ENCODE data around the gene BIRC6. TPM values are rescaled to one million over a fixed set of nuclear protein-coding genes. Genes with fewer than 3 reads are reported as not detected.

BIRC6 gene
- total and polyA plus RNA-seq, 2 donors (not counting 1 experiment from before 2014, with no cell fraction given): 46.7 to 162 TPM

DNA sequence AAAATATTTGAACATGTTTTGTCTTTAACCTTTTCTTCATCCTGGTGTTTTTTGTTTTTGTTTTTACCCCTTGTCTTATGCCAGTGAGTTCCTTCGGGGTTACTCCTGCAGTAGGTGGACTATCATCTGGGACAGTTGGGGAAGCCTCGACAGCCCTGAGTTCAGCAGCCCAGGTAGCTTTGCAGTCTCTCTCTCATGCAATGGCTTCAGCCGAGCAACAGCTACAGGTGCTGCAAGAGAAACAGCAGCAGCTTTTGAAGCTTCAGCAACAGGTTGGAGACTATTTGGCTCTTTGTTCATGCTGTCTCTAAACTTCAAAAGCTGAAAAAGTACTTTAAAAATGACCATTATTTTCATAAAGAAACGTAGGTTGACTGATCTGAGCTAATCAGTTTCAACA, 106.3 kb downstream of the BIRC6 start:
- TF ChIP-seq, protein P1, sequence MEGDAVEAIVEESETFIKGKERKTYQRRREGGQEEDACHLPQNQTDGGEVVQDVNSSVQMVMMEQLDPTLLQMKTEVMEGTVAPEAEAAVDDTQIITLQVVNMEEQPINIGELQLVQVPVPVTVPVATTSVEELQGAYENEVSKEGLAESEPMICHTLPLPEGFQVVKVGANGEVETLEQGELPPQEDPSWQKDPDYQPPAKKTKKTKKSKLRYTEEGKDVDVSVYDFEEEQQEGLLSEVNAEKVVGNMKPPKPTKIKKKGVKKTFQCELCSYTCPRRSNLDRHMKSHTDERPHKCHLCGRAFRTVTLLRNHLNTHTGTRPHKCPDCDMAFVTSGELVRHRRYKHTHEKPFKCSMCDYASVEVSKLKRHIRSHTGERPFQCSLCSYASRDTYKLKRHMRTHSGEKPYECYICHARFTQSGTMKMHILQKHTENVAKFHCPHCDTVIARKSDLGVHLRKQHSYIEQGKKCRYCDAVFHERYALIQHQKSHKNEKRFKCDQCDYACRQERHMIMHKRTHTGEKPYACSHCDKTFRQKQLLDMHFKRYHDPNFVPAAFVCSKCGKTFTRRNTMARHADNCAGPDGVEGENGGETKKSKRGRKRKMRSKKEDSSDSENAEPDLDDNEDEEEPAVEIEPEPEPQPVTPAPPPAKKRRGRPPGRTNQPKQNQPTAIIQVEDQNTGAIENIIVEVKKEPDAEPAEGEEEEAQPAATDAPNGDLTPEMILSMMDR (conservative IDR thresholded peaks at IDR 0.05 in 1 of 2, IDR thresholded peaks at IDR 0.05 in 1 of 2; ENCODE audit: low read depth in 1 of 2, low read length in 2 of 2): no peak
- Histone ChIP-seq H4K20me1 (ENCODE audit: control insufficient read depth, extremely low read depth, insufficient read depth, low read length) (no peaks in the 10 kb centered on the region), H3K27ac (ENCODE audit: insufficient read depth, low read length) (no peak overlapping the region), H3K79me2 (ENCODE audit: control insufficient read depth, insufficient read depth, low read length) (peaks cover 3% of the 10 kb centered on the region), H3K9ac (ENCODE audit: insufficient read depth, low read length) (no peak overlapping the region), H3K36me3 (ENCODE audit: control insufficient read depth, insufficient read depth, low read length) (peaks cover 3% of the 10 kb centered on the region), H3K4me2 (ENCODE audit: extremely low read depth, insufficient read depth, low read length) (no peak overlapping the region), H3K27me3 (ENCODE audit: control insufficient read depth, insufficient read depth, low read length) (no peaks in the 10 kb centered on the region), H3K4me3 (replicated peaks in 1 of 4; ENCODE audit: control extremely low read depth in 1 of 4, insufficient read depth in 1 of 4, low read depth in 3 of 4, low read length in 4 of 4) (no peak overlapping the region), H3K9me3 (ENCODE audit: control insufficient read depth, insufficient read depth, low read depth, low read length) (no peaks in the 10 kb centered on the region), H2AFZ (ENCODE audit: low read length) (no peak overlapping the region), H3K4me1 (ENCODE audit: control insufficient read depth, extremely low read depth, insufficient read depth, low read length) (no peaks in the 10 kb centered on the region)
- no peak for DNase-seq (ENCODE audit: low read depth in 2 of 2)

DNA sequence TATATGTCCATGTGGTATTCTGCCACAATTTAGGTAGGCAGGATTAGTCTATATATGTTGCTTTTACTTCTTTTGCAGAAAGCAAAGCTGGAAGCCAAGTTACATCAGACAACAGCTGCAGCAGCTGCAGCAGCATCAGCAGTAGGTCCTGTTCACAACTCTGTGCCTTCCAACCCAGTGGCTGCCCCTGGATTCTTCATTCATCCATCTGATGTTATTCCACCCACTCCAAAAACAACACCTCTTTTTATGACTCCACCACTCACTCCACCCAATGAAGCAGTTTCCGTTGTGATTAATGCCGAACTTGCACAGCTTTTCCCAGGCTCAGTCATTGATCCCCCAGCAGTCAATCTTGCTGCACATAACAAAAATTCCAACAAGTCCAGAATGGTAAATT, 107.6 kb downstream of the BIRC6 start:
- Histone ChIP-seq H3K4me3 (replicated peaks in 1 of 4; ENCODE audit: control extremely low read depth in 1 of 4, insufficient read depth in 1 of 4, low read depth in 3 of 4, low read length in 4 of 4) (no peak overlapping the region), H3K9ac (ENCODE audit: insufficient read depth, low read length) (no peak overlapping the region), H3K4me2 (ENCODE audit: extremely low read depth, insufficient read depth, low read length) (no peak overlapping the region), H3K79me2 (ENCODE audit: control insufficient read depth, insufficient read depth, low read length) (peaks cover 2% of the 10 kb centered on the region), H2AFZ (ENCODE audit: low read length) (no peak overlapping the region), H3K27me3 (ENCODE audit: control insufficient read depth, insufficient read depth, low read length) (no peaks in the 10 kb centered on the region), H3K9me3 (ENCODE audit: control insufficient read depth, insufficient read depth, low read depth, low read length) (no peaks in the 10 kb centered on the region), H4K20me1 (ENCODE audit: control insufficient read depth, extremely low read depth, insufficient read depth, low read length) (no peaks in the 10 kb centered on the region), H3K27ac (ENCODE audit: insufficient read depth, low read length) (no peak overlapping the region), H3K36me3 (ENCODE audit: control insufficient read depth, insufficient read depth, low read length) (peaks cover 5% of the 10 kb centered on the region), H3K4me1 (ENCODE audit: control insufficient read depth, extremely low read depth, insufficient read depth, low read length) (no peaks in the 10 kb centered on the region)
- TF ChIP-seq, protein P1 (conservative IDR thresholded peaks at IDR 0.05 in 1 of 2, IDR thresholded peaks at IDR 0.05 in 1 of 2; ENCODE audit: low read depth in 1 of 2, low read length in 2 of 2): no peak
- no peak for TF ChIP-seq EZH2 (IDR thresholded peaks at IDR 0.05; ENCODE audit: low read length, missing control alignments)
- DNase-seq (ENCODE audit: low read depth in 2 of 2): peak; percentile 32 to 48

DNA sequence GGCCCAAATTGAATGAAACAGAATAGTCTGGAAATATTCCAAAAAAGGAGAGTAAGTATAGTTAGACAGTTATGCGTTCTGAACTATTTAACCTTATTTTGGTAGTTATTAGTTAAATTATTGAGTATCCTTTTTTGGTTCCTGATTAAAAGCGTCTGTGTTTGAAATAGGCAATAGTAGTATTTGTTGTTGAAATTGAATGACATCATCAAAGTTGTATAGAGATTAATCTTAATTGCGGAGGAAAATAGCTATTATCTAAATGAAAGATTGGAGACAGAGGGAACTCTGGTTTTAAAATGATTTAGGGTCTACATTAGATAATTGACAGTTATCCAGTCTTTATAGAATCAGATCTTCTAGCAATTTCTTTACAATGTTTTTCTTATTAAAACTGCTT, 115.8 kb downstream of the BIRC6 start:
- H3K36me3 ChIP-seq (ENCODE audit: control insufficient read depth, insufficient read depth, low read length): peaks cover 5% of the 10 kb centered on the region
- no peak overlapping the region for H3K4me3 ChIP-seq (replicated peaks in 1 of 4; ENCODE audit: control extremely low read depth in 1 of 4, insufficient read depth in 1 of 4, low read depth in 3 of 4, low read length in 4 of 4)

More for the DNA sequence above, 115.8 kb downstream of the BIRC6 start:
- Histone ChIP-seq H3K27ac (ENCODE audit: insufficient read depth, low read length) (no peak overlapping the region), H3K9ac (ENCODE audit: insufficient read depth, low read length) (no peak overlapping the region), H3K4me1 (ENCODE audit: control insufficient read depth, extremely low read depth, insufficient read depth, low read length) (no peaks in the 10 kb centered on the region), H3K27me3 (ENCODE audit: control insufficient read depth, insufficient read depth, low read length) (no peaks in the 10 kb centered on the region), H3K9me3 (ENCODE audit: control insufficient read depth, insufficient read depth, low read depth, low read length) (no peaks in the 10 kb centered on the region), H3K4me2 (ENCODE audit: extremely low read depth, insufficient read depth, low read length) (no peak overlapping the region), H3K79me2 (ENCODE audit: control insufficient read depth, insufficient read depth, low read length) (no peaks in the 10 kb centered on the region), H2AFZ (ENCODE audit: low read length) (no peak overlapping the region), H4K20me1 (ENCODE audit: control insufficient read depth, extremely low read depth, insufficient read depth, low read length) (no peaks in the 10 kb centered on the region)
- TF ChIP-seq, protein P1 (conservative IDR thresholded peaks at IDR 0.05 in 1 of 2, IDR thresholded peaks at IDR 0.05 in 1 of 2; ENCODE audit: low read depth in 1 of 2, low read length in 2 of 2): no peak
- no peak for TF ChIP-seq EZH2 (IDR thresholded peaks at IDR 0.05; ENCODE audit: low read length, missing control alignments)
- DNase-seq (ENCODE audit: low read depth in 2 of 2): no peak

Data from fibroblast of lung (primary cell).